ENCODE measurements around the gene FHIT. TPM values are rescaled to one million over a fixed set of nuclear protein-coding genes. Genes with fewer than 3 reads are reported as not detected.

FHIT gene
- total and polyA plus RNA-seq, 7 donors, result 2.4 to 10.2 (median 6.1) TPM

DNA sequence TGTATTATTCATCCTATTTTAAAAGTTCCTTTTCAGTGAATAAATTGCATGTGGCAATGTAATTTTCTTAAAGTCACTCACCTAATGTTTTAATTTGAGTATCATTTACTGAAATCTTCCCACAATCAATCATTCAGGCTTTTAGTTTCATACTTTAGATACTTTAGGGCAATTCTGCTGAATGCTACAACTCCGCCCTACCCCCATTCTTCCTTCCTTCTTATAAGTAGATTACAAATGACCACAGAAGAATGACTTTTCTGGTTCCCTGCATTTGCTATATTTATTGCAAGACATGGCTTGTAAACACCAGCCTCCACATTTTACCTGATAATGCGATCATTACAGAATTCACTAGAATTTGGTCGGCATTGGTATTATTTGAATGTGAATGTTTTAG lies 1061.9 kb downstream of the FHIT start:
- Histone ChIP-seq H3K36me3 (no peaks in the 10 kb centered on the region), H3K27ac (no peak overlapping the region), H3K27me3 (no peaks in the 10 kb centered on the region), H3K4me3 (no peak overlapping the region), H3K4me1 (no peaks in the 10 kb centered on the region), H3K9me3 (no peaks in the 10 kb centered on the region)
- no peak for TF ChIP-seq EP300 (IDR thresholded peaks at IDR 0.05)
- TF ChIP-seq POLR2AphosphoS5 (IDR thresholded peaks at IDR 0.05), result no peak
- TF ChIP-seq POLR2A (IDR thresholded peaks at IDR 0.05), result no peak
- TF ChIP-seq CTCF (IDR thresholded peaks at IDR 0.05), result no peak
- 82 to 90% methylated on average over 3 of the region's 3 CpGs for WGBS, 2 donors
- no peak for DNase-seq
- intact Hi-C loops (cut with DNase I), result no loop called here

DNA sequence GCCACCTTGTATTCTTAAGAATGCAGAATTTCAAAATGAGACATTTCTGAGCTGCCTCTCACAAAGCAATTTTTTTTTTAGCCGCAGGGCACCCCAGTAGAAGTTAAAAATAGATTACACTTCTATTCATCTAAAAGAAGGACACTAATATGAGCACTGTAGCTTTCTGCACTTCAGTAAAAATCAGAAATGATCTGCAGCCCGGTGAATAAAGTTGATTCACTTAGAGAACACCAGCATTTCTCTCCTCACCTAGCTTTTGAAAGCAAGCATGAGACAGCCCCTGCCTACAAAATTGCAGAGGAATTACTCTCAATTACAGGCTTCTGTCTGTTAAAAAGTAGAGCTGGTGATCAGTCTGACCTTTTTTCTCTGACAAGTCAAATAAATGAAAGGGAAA lies 1062.4 kb downstream of the FHIT start:
- H3K9me3 ChIP-seq, result no peaks in the 10 kb centered on the region
- no peak for DNase-seq
- intact Hi-C loops (cut with DNase I), result no loop called here
- H3K4me3 ChIP-seq, result no peak overlapping the region
- H3K27ac ChIP-seq, result no peak overlapping the region
- no peak for TF ChIP-seq POLR2A (IDR thresholded peaks at IDR 0.05)
- no peak for TF ChIP-seq POLR2AphosphoS5 (IDR thresholded peaks at IDR 0.05)
- TF ChIP-seq EP300 (IDR thresholded peaks at IDR 0.05), result no peak
- TF ChIP-seq CTCF (IDR thresholded peaks at IDR 0.05), result no peak
- H3K4me1 ChIP-seq, result no peaks in the 10 kb centered on the region
- 60 to 76% methylated on average over 2 of the region's 2 CpGs for WGBS, 2 donors
- no peaks in the 10 kb centered on the region for H3K27me3 ChIP-seq
- no peaks in the 10 kb centered on the region for H3K36me3 ChIP-seq

- Histone ChIP-seq H3K9me3 (no peaks in the 10 kb centered on the region), H3K4me1 (no peaks in the 10 kb centered on the region), H3K4me3 (no peak overlapping the region), H3K36me3 (no peaks in the 10 kb centered on the region), H3K27ac (no peak overlapping the region), H3K27me3 (no peaks in the 10 kb centered on the region)
- DNase-seq, result no peak
- WGBS, 2 donors, result 95 to 97% methylated on average over 4 of the region's 4 CpGs
- TF ChIP-seq POLR2AphosphoS5 (IDR thresholded peaks at IDR 0.05) (no peak), CTCF (IDR thresholded peaks at IDR 0.05) (no peak), EP300 (IDR thresholded peaks at IDR 0.05) (no peak), POLR2A (IDR thresholded peaks at IDR 0.05) (no peak)
- intact Hi-C loops (cut with DNase I), result no loop called here
These were observed 1063.9 kb downstream of the FHIT start for GRCh38 chr3:60187343-60187742.

DNA sequence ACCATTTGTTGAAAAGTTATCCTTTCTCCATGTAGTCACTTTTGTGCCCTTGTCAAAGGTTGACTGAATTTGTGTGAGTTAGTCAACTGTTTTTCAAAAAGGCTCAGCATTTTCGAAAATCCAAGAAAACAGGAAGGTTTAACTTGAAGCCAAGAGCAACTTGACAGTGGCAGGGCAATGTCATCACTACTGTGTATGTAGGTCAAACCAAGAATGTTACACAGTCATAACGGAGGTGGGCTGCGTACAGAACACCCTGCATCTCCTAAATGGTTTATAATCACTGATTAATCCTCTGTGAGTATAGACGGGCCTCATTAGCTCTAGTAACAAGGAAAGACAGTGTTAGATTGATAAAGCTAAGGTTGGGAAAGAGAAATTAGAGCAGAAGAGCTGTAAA lies 1064.9 kb downstream of the FHIT start:
- Histone ChIP-seq H3K27me3 (no peaks in the 10 kb centered on the region), H3K4me3 (no peak overlapping the region), H3K27ac (no peak overlapping the region), H3K4me1 (no peaks in the 10 kb centered on the region), H3K36me3 (no peaks in the 10 kb centered on the region), H3K9me3 (no peaks in the 10 kb centered on the region)
- no peak for TF ChIP-seq POLR2AphosphoS5 (IDR thresholded peaks at IDR 0.05)
- no peak for TF ChIP-seq POLR2A (IDR thresholded peaks at IDR 0.05)
- no peak for TF ChIP-seq CTCF (IDR thresholded peaks at IDR 0.05)
- no peak for TF ChIP-seq EP300 (IDR thresholded peaks at IDR 0.05)
- 86 to 91% methylated on average over 4 of the region's 4 CpGs for WGBS, 2 donors
- no peak for DNase-seq
- intact Hi-C loops (cut with DNase I), result no loop called here

GRCh38 chr3:60185161-60185560 lies 1066.1 kb downstream of the FHIT start:
- intact Hi-C loops (cut with DNase I), result no loop called here
- no peaks in the 10 kb centered on the region for H3K4me1 ChIP-seq
- H3K4me3 ChIP-seq, result no peak overlapping the region
- no peak for DNase-seq
- H3K27ac ChIP-seq, result no peak overlapping the region
- 92 to 97% methylated on average over 3 of the region's 3 CpGs for WGBS, 2 donors
- no peaks in the 10 kb centered on the region for H3K27me3 ChIP-seq
- H3K9me3 ChIP-seq, result no peaks in the 10 kb centered on the region
- TF ChIP-seq POLR2AphosphoS5 (IDR thresholded peaks at IDR 0.05), result no peak
- TF ChIP-seq CTCF (IDR thresholded peaks at IDR 0.05), result no peak
- TF ChIP-seq POLR2A (IDR thresholded peaks at IDR 0.05), result no peak
- no peak for TF ChIP-seq EP300 (IDR thresholded peaks at IDR 0.05)
- no peaks in the 10 kb centered on the region for H3K36me3 ChIP-seq
